TTC549 (cell line): Measurements from ENCODE around the gene GRID1.

Source experiments
- FAIRE-seq: peaks from 2 replicates; lab custom pipeline; 2012; peaks lifted over from hg19 to GRCh38; lab: Jason Lieb, UNC

GRID1 gene

GRCh38 chr10:86366033-86366901, at the start of gene GRID1:
Gene GRID1, minus strand, starts transcription at chr10:86366795.
- FAIRE-seq = no peak

GRCh38 chr10:86415583-86415982, 49.0 kb upstream of the GRID1 start:
- FAIRE-seq = no peak

GRCh38 chr10:86415116-86415515, 48.5 kb upstream of the GRID1 start:
- no peak for FAIRE-seq

- no peak for FAIRE-seq
These were observed 46.6 kb upstream of the GRID1 start for GRCh38 chr10:86413046-86413728.

GRCh38 chr10:86411852-86412560, 45.4 kb upstream of the GRID1 start:
- FAIRE-seq = no peak

GRCh38 chr10:86411281-86411841, 44.8 kb upstream of the GRID1 start:
- no peak for FAIRE-seq

GRCh38 chr10:86410542-86411124, 44.0 kb upstream of the GRID1 start:
- FAIRE-seq = no peak

GRCh38 chr10:86409183-86409582, 42.6 kb upstream of the GRID1 start:
- no peak for FAIRE-seq

GRCh38 chr10:86403183-86403797, 36.7 kb upstream of the GRID1 start:
- no peak for FAIRE-seq

- no peak for FAIRE-seq
These were observed 35.8 kb upstream of the GRID1 start for GRCh38 chr10:86402283-86402941.

- FAIRE-seq = no peak
These were observed 35.1 kb upstream of the GRID1 start for GRCh38 chr10:86401588-86402282.

GRCh38 chr10:86400705-86401587, 34.4 kb upstream of the GRID1 start:
- no peak for FAIRE-seq

GRCh38 chr10:86399879-86400704, 33.5 kb upstream of the GRID1 start:
- FAIRE-seq = peak; percentile 13

- FAIRE-seq = no peak
These were observed 32.9 kb upstream of the GRID1 start for GRCh38 chr10:86399514-86399878.

- no peak for FAIRE-seq
These were observed 30.5 kb upstream of the GRID1 start for GRCh38 chr10:86397120-86397519.

- no peak for FAIRE-seq
These were observed 27.4 kb upstream of the GRID1 start for GRCh38 chr10:86393862-86394455.

- FAIRE-seq = no peak
These were observed 26.8 kb upstream of the GRID1 start for GRCh38 chr10:86393362-86393761.

GRCh38 chr10:86392723-86393094, 26.1 kb upstream of the GRID1 start:
- no peak for FAIRE-seq
